RWPE2 (cell line): ENCODE measurements around the gene GSTA3.
"Not testable (repeated sequence)": the region's sequence is repeated elsewhere in the genome, so short reads cannot be mapped to it uniquely, and the experiment has no call there.

Experiments used
- ATAC-seq: fragments of 200-7000 bp; cut with Tn5 transposase; 3 replicates; pipeline ENCODE4 v1.9.1; 2021; ENCODE audit warnings: low read depth
- DNase-seq: peaks from one replicate; pipeline ENCODE4 v3.0.0-alpha.2; 2020; ENCODE audit warnings: low spot score
- H3K27ac ChIP-seq: fragments of 450-650 bp; 2 replicates; pipeline ENCODE4 v1.5.1; 2017; ENCODE audit warnings: mild to moderate bottlenecking; ENCODE audit not compliant: poor library complexity, severe bottlenecking
- H3K27me3 ChIP-seq: fragments of 250-450 bp; sonication (Bioruptor Pico); 2 replicates; pipeline ENCODE4 v1.5.1; 2021; ENCODE audit warnings: mild to moderate bottlenecking, moderate library complexity; ENCODE audit not compliant: insufficient read depth, poor library complexity, severe bottlenecking
- H3K36me3 ChIP-seq: fragments of 250-450 bp; sonication (Bioruptor Pico); 2 replicates; pipeline ENCODE4 v1.5.1; 2020; ENCODE audit warnings: low read depth, mild to moderate bottlenecking, moderate library complexity
- H3K4me1 ChIP-seq: fragments of 250-450 bp; sonication (Bioruptor Pico); 2 replicates; pipeline ENCODE4 v1.5.1; 2021; ENCODE audit warnings: mild to moderate bottlenecking, moderate library complexity; ENCODE audit not compliant: insufficient read depth, poor library complexity, severe bottlenecking
- H3K4me3 ChIP-seq: fragments of 250-450 bp; sonication (Bioruptor Pico); 2 replicates; pipeline ENCODE4 v1.5.1; 2021; ENCODE audit warnings: mild to moderate bottlenecking, moderate library complexity; ENCODE audit not compliant: severe bottlenecking
- H3K9me3 ChIP-seq: fragments of 250-450 bp; sonication (Bioruptor Pico); 2 replicates; pipeline ENCODE4 v1.5.1; 2021; ENCODE audit warnings: mild to moderate bottlenecking, moderate library complexity; ENCODE audit not compliant: severe bottlenecking
- CTCF ChIP-seq: fragments of 450-650 bp; IDR thresholded peaks from one replicate; pipeline ENCODE4 v1.5.1; 2017; ENCODE audit warnings: mild to moderate bottlenecking, moderate library complexity; ENCODE audit not compliant: poor library complexity, severe bottlenecking

GSTA3 gene

GRCh38 chr6:52925042-52925441, 15.5 kb upstream of the GSTA3 start:
- H3K36me3 ChIP-seq: no peaks in the 10 kb centered on the region
- DNase-seq (no peak), ATAC-seq (peak; percentile 59)
- TF ChIP-seq CTCF: no peak
- H3K9me3 ChIP-seq: no peaks in the 10 kb centered on the region
- H3K4me3 ChIP-seq: no peak overlapping the region
- H3K27me3 ChIP-seq: no peaks in the 10 kb centered on the region
- H3K27ac ChIP-seq: peak overlapping the region; percentile 7
- peaks cover 37% of the 10 kb centered on the region for H3K4me1 ChIP-seq

GRCh38 chr6:52923689-52924088, 14.2 kb upstream of the GSTA3 start:
- H3K36me3 ChIP-seq, H3K27ac ChIP-seq, DNase-seq, H3K27me3 ChIP-seq, ATAC-seq, H3K4me3 ChIP-seq, H3K9me3 ChIP-seq: not testable (repeated sequence)
- H3K4me1 ChIP-seq: peaks cover 37% of the 10 kb centered on the region

GRCh38 chr6:52922161-52922560, 12.7 kb upstream of the GSTA3 start:
- Histone ChIP-seq H3K27ac (no peak overlapping the region), H3K4me3 (no peak overlapping the region), H3K36me3 (no peaks in the 10 kb centered on the region), H3K27me3 (no peaks in the 10 kb centered on the region), H3K4me1 (peaks cover 46% of the 10 kb centered on the region), H3K9me3 (no peaks in the 10 kb centered on the region)
- no peak for DNase-seq
- no peak for ATAC-seq
- TF ChIP-seq CTCF: no peak

DNA sequence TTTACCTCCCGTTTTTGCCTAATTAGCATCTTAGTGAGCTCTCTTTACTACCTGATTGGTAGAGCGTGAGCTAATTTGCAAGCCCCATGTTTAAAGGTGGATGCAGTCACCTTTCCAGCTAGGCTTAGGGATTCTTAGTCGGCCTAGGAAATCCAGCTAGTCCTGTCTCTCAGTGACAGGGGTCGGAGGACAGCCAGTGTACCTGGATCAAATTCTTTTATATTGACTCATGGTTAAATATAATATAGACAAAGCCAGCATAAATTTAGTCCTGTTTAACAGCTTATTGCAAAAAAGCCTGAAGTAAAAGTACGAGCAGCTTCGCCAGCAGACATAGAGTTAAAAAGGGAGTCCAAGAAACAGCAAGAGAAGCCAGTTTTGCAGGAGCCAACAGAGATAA, 12.2 kb upstream of the GSTA3 start:
- no peak for TF ChIP-seq CTCF
- no peak for DNase-seq
- no peaks in the 10 kb centered on the region for H3K9me3 ChIP-seq
- no peak for ATAC-seq
- H3K27me3 ChIP-seq: no peaks in the 10 kb centered on the region
- H3K4me3 ChIP-seq: no peak overlapping the region
- H3K4me1 ChIP-seq: peaks cover 46% of the 10 kb centered on the region
- H3K27ac ChIP-seq: no peak overlapping the region
- H3K36me3 ChIP-seq: no peaks in the 10 kb centered on the region

- not testable (repeated sequence) for H3K36me3 ChIP-seq, H3K4me3 ChIP-seq, DNase-seq, H3K9me3 ChIP-seq, H3K27me3 ChIP-seq
- Histone ChIP-seq H3K27ac (peak overlapping the region; percentile 47), H3K4me1 (peaks cover 31% of the 10 kb centered on the region)
- peak; percentile 78 for ATAC-seq
These were observed 10.0 kb upstream of the GSTA3 start for GRCh38 chr6:52919511-52919910.

- not testable (repeated sequence) for H3K9me3 ChIP-seq, H3K36me3 ChIP-seq, H3K27me3 ChIP-seq, ATAC-seq, H3K4me3 ChIP-seq, DNase-seq
- peak overlapping the region; percentile 47 for H3K27ac ChIP-seq
- peaks cover 31% of the 10 kb centered on the region for H3K4me1 ChIP-seq
These were observed 9.3 kb upstream of the GSTA3 start for GRCh38 chr6:52918771-52919170.

GRCh38 chr6:52918027-52918686, 8.7 kb upstream of the GSTA3 start:
- Histone ChIP-seq H3K4me1 (peaks cover 31% of the 10 kb centered on the region), H3K27ac (peak overlapping the region; percentile 47)
- not testable (repeated sequence) for H3K36me3 ChIP-seq, H3K27me3 ChIP-seq, DNase-seq, H3K4me3 ChIP-seq, H3K9me3 ChIP-seq
- ATAC-seq: peak; percentile 95
